Bronchial epithelial cell (primary cell): ENCODE results near the gene CD28. TPM values are rescaled to one million over a fixed set of nuclear protein-coding genes. Genes with fewer than 3 reads are reported as not detected.

Source experiments
- DNase-seq: peaks from one replicate; pipeline ENCODE4 v3.0.0-alpha.2; 2010; ENCODE audit warnings: low read depth
- FAIRE-seq: peaks from 2 replicates; lab custom pipeline; 2011; peaks lifted over from hg19 to GRCh38; lab: Jason Lieb, UNC
- H3K27me3 ChIP-seq: 2 replicates; pipeline ENCODE4 v1.5.1; 2011; ENCODE audit warnings: low read length; ENCODE audit not compliant: control insufficient read depth, insufficient read depth
- H3K36me3 ChIP-seq: 2 replicates; pipeline ENCODE4 v1.5.1; 2011; ENCODE audit warnings: low read length; ENCODE audit not compliant: control insufficient read depth, insufficient read depth
- H3K4me3 ChIP-seq: 2 replicates; pipeline ENCODE4 v1.5.1; 2011; ENCODE audit warnings: mild to moderate bottlenecking, low read depth, low read length, control low read depth
- total RNA-seq: library from RNA; depleted of rRNA; stranded (reverse); fragments of >200 nt; gene quantifications from 2 replicates; pipeline ENCODE4 v1.2.1, GENCODE V29; 2014
- TF ChIP-seq, protein P1 (sequence below): IDR thresholded peaks from 2 replicates; pipeline ENCODE4 v1.5.1; 2011; ENCODE audit warnings: mild to moderate bottlenecking, moderate library complexity, low read length, control low read depth, inconsistent platforms; ENCODE audit not compliant: insufficient read depth, severe bottlenecking

The CD28 gene
- total RNA-seq, 1 donor from 2014 or later, result not detected

GRCh38 chr2:203720915-203721672, 14.7 kb downstream of the CD28 start:
- Histone ChIP-seq H3K27me3 (no peaks in the 10 kb centered on the region), H3K4me3 (no peak overlapping the region), H3K36me3 (no peaks in the 10 kb centered on the region)
- DNase-seq (no peak), FAIRE-seq (no peak)
- TF ChIP-seq, protein P1, sequence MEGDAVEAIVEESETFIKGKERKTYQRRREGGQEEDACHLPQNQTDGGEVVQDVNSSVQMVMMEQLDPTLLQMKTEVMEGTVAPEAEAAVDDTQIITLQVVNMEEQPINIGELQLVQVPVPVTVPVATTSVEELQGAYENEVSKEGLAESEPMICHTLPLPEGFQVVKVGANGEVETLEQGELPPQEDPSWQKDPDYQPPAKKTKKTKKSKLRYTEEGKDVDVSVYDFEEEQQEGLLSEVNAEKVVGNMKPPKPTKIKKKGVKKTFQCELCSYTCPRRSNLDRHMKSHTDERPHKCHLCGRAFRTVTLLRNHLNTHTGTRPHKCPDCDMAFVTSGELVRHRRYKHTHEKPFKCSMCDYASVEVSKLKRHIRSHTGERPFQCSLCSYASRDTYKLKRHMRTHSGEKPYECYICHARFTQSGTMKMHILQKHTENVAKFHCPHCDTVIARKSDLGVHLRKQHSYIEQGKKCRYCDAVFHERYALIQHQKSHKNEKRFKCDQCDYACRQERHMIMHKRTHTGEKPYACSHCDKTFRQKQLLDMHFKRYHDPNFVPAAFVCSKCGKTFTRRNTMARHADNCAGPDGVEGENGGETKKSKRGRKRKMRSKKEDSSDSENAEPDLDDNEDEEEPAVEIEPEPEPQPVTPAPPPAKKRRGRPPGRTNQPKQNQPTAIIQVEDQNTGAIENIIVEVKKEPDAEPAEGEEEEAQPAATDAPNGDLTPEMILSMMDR, result no peak

DNA sequence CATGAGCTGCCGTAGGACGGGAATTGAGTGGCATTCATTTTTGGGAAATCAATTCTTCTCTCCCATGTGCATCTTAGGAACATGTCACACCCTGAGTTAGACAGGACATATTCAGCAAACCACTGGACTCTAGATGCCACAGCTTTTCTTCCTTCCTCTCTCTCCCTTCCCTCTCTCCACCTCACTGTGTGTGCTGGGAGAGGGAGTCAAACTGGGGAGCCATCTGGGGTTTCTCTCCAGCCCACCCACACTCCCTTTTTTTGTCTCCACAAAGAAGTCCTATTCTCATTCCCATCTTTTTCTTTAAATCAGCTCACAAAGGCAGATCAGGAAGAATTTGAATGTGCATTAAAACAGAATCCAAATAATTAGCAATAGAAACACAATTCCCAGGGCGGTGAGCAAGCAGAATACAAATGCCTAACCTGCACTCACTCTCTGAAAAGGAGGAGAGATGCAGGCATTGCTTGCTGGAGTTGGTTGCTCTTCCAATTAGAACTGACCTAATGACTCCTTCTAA, 15.4 kb downstream of the CD28 start:
- TF ChIP-seq, protein P1, result no peak
- FAIRE-seq (no peak), DNase-seq (no peak)
- Histone ChIP-seq H3K36me3 (no peaks in the 10 kb centered on the region), H3K4me3 (no peak overlapping the region), H3K27me3 (no peaks in the 10 kb centered on the region)

- DNase-seq (peak; percentile 28), FAIRE-seq (no peak)
- H3K4me3 ChIP-seq, result no peak overlapping the region
- TF ChIP-seq, protein P1, result no peak
- no peaks in the 10 kb centered on the region for H3K27me3 ChIP-seq
- H3K36me3 ChIP-seq, result no peaks in the 10 kb centered on the region
Measured at GRCh38 chr2:203722411-203722810, 16.0 kb downstream of the CD28 start.

GRCh38 chr2:203728321-203728720, 21.9 kb downstream of the CD28 start:
- H3K4me3 ChIP-seq, result no peak overlapping the region
- FAIRE-seq, result no peak
- no peaks in the 10 kb centered on the region for H3K27me3 ChIP-seq
- H3K36me3 ChIP-seq, result no peaks in the 10 kb centered on the region
- TF ChIP-seq, protein P1, result no peak
- DNase-seq, result no peak

DNA sequence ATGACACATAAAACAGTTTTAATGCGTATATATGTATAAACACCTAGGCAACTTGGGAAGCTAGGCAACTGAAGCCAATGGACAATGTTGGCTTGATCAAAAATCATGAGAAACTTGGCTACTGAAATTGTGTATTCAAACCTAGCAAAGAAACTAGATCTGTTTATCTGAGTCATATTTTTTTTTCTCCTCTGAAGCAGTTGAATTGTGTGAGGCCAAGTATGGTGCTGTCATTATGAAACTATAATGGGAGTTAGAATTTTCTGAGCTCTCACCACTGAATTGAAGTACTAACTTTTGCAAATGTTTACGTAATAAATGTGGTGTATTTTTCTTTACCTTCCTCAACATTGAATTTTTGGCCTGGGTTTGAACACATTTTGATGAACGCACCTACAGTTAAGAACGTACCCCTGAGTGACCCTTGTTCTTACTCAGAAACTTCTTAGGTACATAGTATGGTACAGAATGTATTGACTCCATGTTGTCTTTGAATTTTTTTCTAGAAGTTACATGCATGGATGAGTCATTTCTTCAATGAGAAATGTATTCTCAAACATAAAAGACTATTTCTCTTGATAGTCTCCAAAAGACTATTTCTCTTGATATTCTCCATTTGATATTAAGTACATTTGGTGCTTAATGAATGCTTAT, 23.8 kb downstream of the CD28 start:
- peak; percentile 43 for DNase-seq
- no peaks in the 10 kb centered on the region for H3K27me3 ChIP-seq
- H3K36me3 ChIP-seq, result no peaks in the 10 kb centered on the region
- FAIRE-seq, result no peak
- TF ChIP-seq, protein P1, result no peak
- H3K4me3 ChIP-seq, result no peak overlapping the region
